H1 (cell line): Measurements from ENCODE around the gene CPA3. TPM values are rescaled to one million over a fixed set of nuclear protein-coding genes. Genes with fewer than 3 reads are reported as not detected.

Experiments
- BACH1 ChIP-seq: IDR thresholded peaks from 2 replicates; pipeline ENCODE4 v1.6.1; 2012; ENCODE audit warnings: low read length, improper control_type of control experiment
- CEBPB ChIP-seq: IDR thresholded peaks from 2 replicates; pipeline ENCODE4 v1.6.1; 2012; ENCODE audit warnings: low read depth, low read length
- GTF2F1 ChIP-seq: IDR thresholded peaks from 2 replicates; pipeline ENCODE4 v1.6.1; 2012; ENCODE audit warnings: low read depth, low read length, improper control_type of control experiment, borderline replicate concordance
- KDM1A ChIP-seq: fragments of 200-600, 300-600 bp; sonication (generic); IDR thresholded peaks from 2 replicates; pipeline ENCODE4 v1.7.1; 2016; ENCODE audit warnings: mild to moderate bottlenecking, low read length, borderline replicate concordance
- KDM4A ChIP-seq: IDR thresholded peaks from one replicate; pipeline ENCODE4 v1.7.1; 2012; ENCODE audit warnings: low read depth, mild to moderate bottlenecking, moderate library complexity, low read length, inconsistent platforms; ENCODE audit not compliant: severe bottlenecking
- PHF8 ChIP-seq: fragments of 200-600 bp; sonication (generic); conservative IDR thresholded peaks from 2 replicates; pipeline ENCODE4 v1.7.1; 2012; ENCODE audit warnings: low read depth, mild to moderate bottlenecking, inconsistent platforms, low read length, moderate library complexity
- POLR2A ChIP-seq, 2 experiments: IDR thresholded peaks; 1 replicate in 1 of 2; 2 replicates in 1 of 2; pipeline ENCODE4 v1.6.1; 2011; ENCODE audit warnings: low read depth in 2 of 2, low read length in 2 of 2, mild to moderate bottlenecking in 2 of 2; ENCODE audit errors: control extremely low read depth in 1 of 2
- POLR2AphosphoS5 ChIP-seq: IDR thresholded peaks from 2 replicates; pipeline ENCODE4 v1.6.1; 2011; ENCODE audit warnings: low read depth, low read length
- SUZ12 ChIP-seq: fragments of 200-600 bp; sonication (generic); IDR thresholded peaks from 2 replicates; pipeline ENCODE4 v1.6.1; 2012; ENCODE audit warnings: mild to moderate bottlenecking, inconsistent platforms, low read length, moderate library complexity, mixed read lengths
- TAF1 ChIP-seq: IDR thresholded peaks from 2 replicates; pipeline ENCODE4 v1.6.1; 2011; ENCODE audit warnings: mild to moderate bottlenecking, low read depth, low read length
- YY1 ChIP-seq: IDR thresholded peaks from 2 replicates; pipeline ENCODE4 v1.6.1; 2011; ENCODE audit warnings: low read depth, mild to moderate bottlenecking, low read length
- polyA plus RNA-seq, 7 experiments: library from polyadenylated mRNA; depleted of rRNA in 3 of 7; stranded (reverse) in 5 of 7; unstranded in 2 of 7; fragments of >200 nt in 5 of 7; fragments of 200-250 nt in 2 of 7; gene quantifications; 1 replicate in 5 of 7; 2 replicates in 1 of 7; 4 replicates in 1 of 7; pipeline versions ENCODE4 v1.2.1 to v1.2.3, GENCODE V29; 2011 to 2013; ENCODE audit warnings: missing spikeins in 2 of 7, mixed read lengths in 2 of 7
- total RNA-seq: library from RNA; stranded (reverse); fragmentation: NEBNext Ultra II Directional; extraction: Animal tissue kit (Norgen Biotek cat#: 25700); gene quantifications from 2 replicates; pipeline ENCODE4 v1.2.1, GENCODE V29; 2021

Gene CPA3
- total and polyA plus RNA-seq, 2 of the 8 experiments (the other 6 are each of a cell fraction or from before 2014, with no cell fraction given) = not detected

- no peak for TF ChIP-seq KDM4A
- TF ChIP-seq BACH1 = no peak
- TF ChIP-seq KDM1A = no peak
- TF ChIP-seq POLR2AphosphoS5 = no peak
- TF ChIP-seq GTF2F1 = no peak
- TF ChIP-seq YY1 = no peak
- TF ChIP-seq PHF8 = no peak
- TF ChIP-seq POLR2A (IDR thresholded peaks at IDR 0.05; ENCODE audit: control extremely low read depth in 1 of 2, low read depth in 2 of 2, low read length in 2 of 2) = no peak
- no peak for TF ChIP-seq CEBPB
- no peak for TF ChIP-seq SUZ12
- no peak for TF ChIP-seq TAF1
Observed at GRCh38 chr3:148852271-148852992, 12.7 kb upstream of the CPA3 start (continued).
